OCI-LY7 (cell line): Measurements from ENCODE around the gene BBC3. TPM values are rescaled to one million over a fixed set of nuclear protein-coding genes. Genes with fewer than 3 reads are reported as not detected.
A peak's percentile ranks its signal among the peaks of the same experiment; 100 is the strongest.

Experiments used
- BruUV-seq: library from RNA; stranded (reverse); fragments of 400-500 nt; replicated peaks from 2 replicates; lab custom pipeline; 2021; lab: Mats Ljungman, UMichigan
- CTCF ChIA-PET: fragments of 300-600 bp; sonication (Branson Sonifier 250); formaldehyde crosslinking; loops from one replicate; lab custom pipeline; 2022; ENCODE audit warnings: antibody characterized with exemption; ENCODE audit not compliant: unreplicated experiment; lab: Charles Lee
- POLR2A ChIA-PET: fragments of 300-600 bp; sonication (Branson Sonifier 250); formaldehyde crosslinking; loops from one replicate; lab custom pipeline; 2022; ENCODE audit warnings: antibody characterized with exemption; lab: Charles Lee
- DNase-seq: peaks from one replicate; pipeline ENCODE4 v3.0.0-alpha.2; 2015; ENCODE audit warnings: low spot score
- H2AFZ ChIP-seq: fragments of 200-600 bp; sonication (generic), shearing (Covaris generic); 2 replicates; pipeline ENCODE4 v1.6.1; 2014; ENCODE audit warnings: mild to moderate bottlenecking, antibody characterized with exemption, low read length, moderate library complexity
- H3K27ac ChIP-seq: fragments of 200-600 bp; sonication (generic); 2 replicates; pipeline ENCODE4 v1.5.1; 2014; ENCODE audit warnings: mixed run types, low read depth, mild to moderate bottlenecking, moderate library complexity, low read length, inconsistent platforms; ENCODE audit not compliant: poor library complexity, severe bottlenecking
- H3K36me3 ChIP-seq: fragments of 200-600 bp; sonication (generic); 2 replicates; pipeline ENCODE4 v1.6.1; 2014; ENCODE audit warnings: mild to moderate bottlenecking, antibody characterized with exemption, low read length, moderate library complexity, mixed read lengths; ENCODE audit not compliant: insufficient read depth
- H3K4me1 ChIP-seq: fragments of 200-600 bp; sonication (generic); 2 replicates; pipeline ENCODE4 v1.5.1; 2014; ENCODE audit warnings: mild to moderate bottlenecking, low read length; ENCODE audit not compliant: insufficient read depth, poor library complexity, severe bottlenecking
- H3K4me2 ChIP-seq: fragments of 200-600 bp; sonication (generic); 2 replicates; pipeline ENCODE4 v1.6.1; 2014; ENCODE audit warnings: mild to moderate bottlenecking, low read length
- H3K4me3 ChIP-seq: fragments of 200-600 bp; sonication (generic); 2 replicates; pipeline ENCODE4 v1.5.1; 2014; ENCODE audit warnings: mild to moderate bottlenecking, low read depth, low read length; ENCODE audit not compliant: poor library complexity, severe bottlenecking
- H3K79me2 ChIP-seq: fragments of 200-600 bp; sonication (generic); 2 replicates; pipeline ENCODE4 v1.6.1; 2016; ENCODE audit warnings: low read depth, mild to moderate bottlenecking, low read length, moderate library complexity, mixed read lengths; ENCODE audit not compliant: insufficient read depth
- H3K9me2 ChIP-seq: fragments of 200-600 bp; sonication (generic); 2 replicates; pipeline ENCODE4 v1.6.1; 2016; ENCODE audit warnings: mild to moderate bottlenecking, low read length, mixed read lengths; ENCODE audit not compliant: insufficient read depth
- H3K9me3 ChIP-seq: fragments of 200-600 bp; sonication (generic); 2 replicates; pipeline ENCODE4 v1.6.1; 2014; ENCODE audit warnings: mild to moderate bottlenecking, mixed run types, low read length, mixed read lengths
- H4K20me1 ChIP-seq: fragments of 200-600 bp; sonication (generic); 2 replicates; pipeline ENCODE4 v1.6.1; 2014; ENCODE audit warnings: mild to moderate bottlenecking, antibody characterized with exemption, low read length, moderate library complexity, mixed read lengths; ENCODE audit not compliant: insufficient read depth
- EZH2phosphoT487 ChIP-seq: fragments of 200-600 bp; sonication (generic); IDR thresholded peaks from 2 replicates; pipeline ENCODE4 v1.6.1; 2018; ENCODE audit warnings: low read depth, borderline replicate concordance, mild to moderate bottlenecking, mixed run types, antibody characterized with exemption, low read length, moderate library complexity, mixed read lengths
- intact Hi-C: fragments of 100-400 bp; cut with micrococcal nuclease; formaldehyde crosslinking; loops from one replicate; pipeline ENCODE4 v1.10.0; 2022; ENCODE audit not compliant: unreplicated experiment
- total RNA-seq, 2 experiments: library from RNA; depleted of rRNA in 1 of 2; stranded (reverse); fragments of >200 nt in 1 of 2; shearing (Covaris generic) in 1 of 2; gene quantifications; 2 replicates each; pipeline ENCODE4 v1.2.3, GENCODE V29; 2014 to 2022
- TF ChIP-seq, protein P1 (sequence below): fragments of 200-600 bp; sonication (generic); conservative IDR thresholded peaks from 2 replicates; pipeline ENCODE4 v1.5.1; 2014; ENCODE audit warnings: mild to moderate bottlenecking, antibody characterized with exemption, low read length, moderate library complexity, mixed read lengths

The BBC3 gene
- total RNA-seq, 2 experiments from 2014 or later, result 8.9 to 10.5 TPM

DNA sequence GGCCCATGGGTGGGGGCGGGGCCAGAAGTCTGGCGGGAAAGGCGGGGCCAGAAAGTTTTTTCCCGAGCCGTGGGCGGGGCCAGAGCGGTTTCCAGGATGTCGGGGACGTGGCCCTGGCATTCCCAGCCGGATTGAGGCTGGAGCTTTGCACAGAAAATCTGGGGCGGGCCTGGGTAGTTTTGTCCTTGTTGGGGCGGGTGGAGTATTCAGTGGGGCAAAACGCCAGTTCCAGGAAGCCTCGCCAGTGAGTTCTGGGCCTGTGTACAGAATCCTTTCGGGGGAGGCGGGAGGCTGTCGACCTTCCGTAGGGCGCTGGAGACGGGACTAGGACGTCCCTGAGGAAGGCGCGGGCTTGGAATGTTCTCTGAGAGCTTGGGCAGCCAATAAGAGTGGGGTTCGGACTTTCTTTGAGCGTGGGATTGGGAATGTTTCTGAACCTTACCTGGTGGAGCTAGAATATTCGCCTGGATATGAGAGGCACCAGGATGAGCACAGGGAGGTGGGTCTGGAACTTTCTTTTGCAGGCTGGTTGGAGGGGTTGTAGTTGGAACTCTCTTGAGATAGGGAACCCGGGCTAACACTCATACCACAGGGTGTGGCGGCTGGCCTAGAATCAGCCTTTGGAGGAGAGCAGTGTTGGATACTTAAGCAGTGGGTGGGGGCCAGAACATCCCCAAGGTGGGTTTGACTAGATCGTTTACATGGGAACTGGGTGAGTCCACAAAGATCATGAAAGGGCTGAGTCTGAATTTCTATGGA, 26.6 kb upstream of the BBC3 start:
- peaks cover 41% of the 10 kb centered on the region for H3K36me3 ChIP-seq
- H3K9me3 ChIP-seq, result no peaks in the 10 kb centered on the region
- DNase-seq, result no peak
- no peaks in the 10 kb centered on the region for H4K20me1 ChIP-seq
- no peak overlapping the region; the same call in 1 of the 2 replicates for H2AFZ ChIP-seq
- intact Hi-C loops, result loop anchor here (1.0 kb wide), 1 partner anchor 17 kb away; the partner anchor contains the start of gene INAFM1
- peaks cover 11% of the 10 kb centered on the region; the same call in 1 of the 2 replicates for H3K79me2 ChIP-seq
- H3K4me1 ChIP-seq, result peaks cover 19% of the 10 kb centered on the region
- H3K27ac ChIP-seq, result peak overlapping the region; percentile 40
- peak overlapping the region; percentile 72 for H3K4me3 ChIP-seq
- no peaks in the 10 kb centered on the region for H3K9me2 ChIP-seq
- BruUV-seq, result no TSS peak
- peak overlapping the region; percentile 87 for H3K4me2 ChIP-seq
- TF ChIP-seq EZH2phosphoT487, result no peak
- CTCF ChIA-PET, result interaction anchor here (1.3 kb wide), 1 partner anchor 47 kb away, joined by 5 read pairs; no protein-coding TSS in a partner anchor
- POLR2A ChIA-PET, result interaction anchor here (0.5 to 1.2 kb wide), 2 partner anchors 17 to 21 kb away, joined by 4 to 6 read pairs; partner anchors contain the start of gene INAFM1

- Histone ChIP-seq H3K4me1 (peaks cover 14% of the 10 kb centered on the region), H2AFZ (no peak overlapping the region), H3K9me2 (no peaks in the 10 kb centered on the region), H3K36me3 (peaks cover 33% of the 10 kb centered on the region), H3K79me2 (peaks cover 11% of the 10 kb centered on the region; the same call in 1 of the 2 replicates), H3K9me3 (no peaks in the 10 kb centered on the region), H3K27ac (peak overlapping the region; percentile 59), H3K4me3 (peak overlapping the region; percentile 72), H3K4me2 (peak overlapping the region; percentile 87), H4K20me1 (no peaks in the 10 kb centered on the region)
- ChIA-PET CTCF (interaction anchor here (0.6 to 1.3 kb wide), 2 partner anchors 46 to 457 kb away, joined by 3 to 5 read pairs; no protein-coding TSS in a partner anchor), POLR2A (interaction anchor here (0.5 to 1.6 kb wide), 9 partner anchors 10 to 645 kb away, joined by 3 to 6 read pairs (median 3); partner anchors contain the start of genes INAFM1 and ZC3H4)
- intact Hi-C loops, result loop anchor here (1.0 kb wide), 2 partner anchors 17 to 31 kb away; partner anchors contain the start of gene INAFM1
- DNase-seq, result peak; percentile 100
- BruUV-seq, result no TSS peak
- no peak for TF ChIP-seq EZH2phosphoT487
- TF ChIP-seq, protein P1, sequence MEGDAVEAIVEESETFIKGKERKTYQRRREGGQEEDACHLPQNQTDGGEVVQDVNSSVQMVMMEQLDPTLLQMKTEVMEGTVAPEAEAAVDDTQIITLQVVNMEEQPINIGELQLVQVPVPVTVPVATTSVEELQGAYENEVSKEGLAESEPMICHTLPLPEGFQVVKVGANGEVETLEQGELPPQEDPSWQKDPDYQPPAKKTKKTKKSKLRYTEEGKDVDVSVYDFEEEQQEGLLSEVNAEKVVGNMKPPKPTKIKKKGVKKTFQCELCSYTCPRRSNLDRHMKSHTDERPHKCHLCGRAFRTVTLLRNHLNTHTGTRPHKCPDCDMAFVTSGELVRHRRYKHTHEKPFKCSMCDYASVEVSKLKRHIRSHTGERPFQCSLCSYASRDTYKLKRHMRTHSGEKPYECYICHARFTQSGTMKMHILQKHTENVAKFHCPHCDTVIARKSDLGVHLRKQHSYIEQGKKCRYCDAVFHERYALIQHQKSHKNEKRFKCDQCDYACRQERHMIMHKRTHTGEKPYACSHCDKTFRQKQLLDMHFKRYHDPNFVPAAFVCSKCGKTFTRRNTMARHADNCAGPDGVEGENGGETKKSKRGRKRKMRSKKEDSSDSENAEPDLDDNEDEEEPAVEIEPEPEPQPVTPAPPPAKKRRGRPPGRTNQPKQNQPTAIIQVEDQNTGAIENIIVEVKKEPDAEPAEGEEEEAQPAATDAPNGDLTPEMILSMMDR, result no peak
These were observed 25.9 kb upstream of the BBC3 start for GRCh38 chr19:47256693-47257410.
